ENCODE data around the gene BTF3. TPM values are rescaled to one million over a fixed set of nuclear protein-coding genes. Genes with fewer than 3 reads are reported as not detected.

Gene BTF3
- total and polyA plus RNA-seq, 9 of the 15 experiments (the other 6 are each of a cell fraction or from before 2014, with no cell fraction given), result 534 to 1,637 (median 848) TPM

- Histone ChIP-seq H3K27me3 (ENCODE audit: control insufficient read depth in 2 of 2, insufficient read depth in 2 of 2, low read length in 2 of 2) (no peaks in the 10 kb centered on the region), H4K20me1 (replicated peaks; ENCODE audit: control insufficient read depth, insufficient read depth, low read length) (no peaks in the 10 kb centered on the region), H3K4me2 (ENCODE audit: insufficient read depth, low read length) (no peak overlapping the region), H3K9me3 (replicated peaks; ENCODE audit: control insufficient read depth, insufficient read depth, low read depth, low read length) (no peaks in the 10 kb centered on the region), H3K4me1 (replicated peaks in 1 of 2; ENCODE audit: control insufficient read depth in 2 of 2, insufficient read depth in 2 of 2, low read length in 2 of 2) (peaks cover 12 to 31% of the 10 kb centered on the region in 2 experiments), H3K4me3 (no peak overlapping the region), H3K79me2 (ENCODE audit: control insufficient read depth, insufficient read depth, low read length) (no peaks in the 10 kb centered on the region), H3K9ac (ENCODE audit: insufficient read depth in 1 of 2, low read depth in 2 of 2, low read length in 2 of 2) (no peak overlapping the region), H3K36me3 (ENCODE audit: control insufficient read depth, insufficient read depth, low read length) (no peaks in the 10 kb centered on the region), H2AFZ (ENCODE audit: low read depth, low read length) (no peak overlapping the region), H3K9me1 (ENCODE audit: control insufficient read depth, insufficient read depth, low read length) (no peaks in the 10 kb centered on the region), H3K27ac (ENCODE audit: extremely low read depth, low read depth, low read length) (no peak overlapping the region)
- BruUV-seq (replicated peaks), result no TSS peak
- WGBS (ENCODE audit: insufficient coverage, low coverage, missing lambda C conversion rate), result 38% methylated on average over 1 of the region's 1 CpG
- FAIRE-seq (no peak), DNase-seq (ENCODE audit: extremely low read depth in 1 of 4, low spot score in 3 of 4) (no peak), ATAC-seq (no peak)
- POLR2A ChIA-PET, result no interaction called here
- in situ Hi-C loops (cut with MboI), result no loop called here
- CTCF ChIA-PET (ENCODE audit: low intra/inter-chr PET ratio), result no interaction called here
- intact Hi-C loops (cut with micrococcal nuclease), result no loop called here
- TF ChIP-seq EHMT2 (IDR thresholded peaks at IDR 0.05) (no peak), TSHZ1 (CRISPR knock-in tag; IDR thresholded peaks at IDR 0.05) (no peak), KLF1 (tag; IDR thresholded peaks at IDR 0.05) (no peak), ZNF444 (CRISPR knock-in tag; IDR thresholded peaks at IDR 0.05) (no peak), TFAM (CRISPR knock-in tag; conservative IDR thresholded peaks at IDR 0.05) (no peak), E2F6 (IDR thresholded peaks at IDR 0.05; ENCODE audit: borderline replicate concordance in 1 of 2, extremely low read depth in 1 of 2, insufficient read depth in 1 of 2, insufficient read length in 1 of 2, low read depth in 1 of 2, low read length in 1 of 2, poor library complexity in 1 of 2, severe bottlenecking in 1 of 2) (no peak), HMGXB4 (CRISPR knock-in tag; IDR thresholded peaks at IDR 0.05) (no peak), ZNF696 (CRISPR knock-in tag; conservative IDR thresholded peaks at IDR 0.05) (no peak), ZNF212 (CRISPR knock-in tag; IDR thresholded peaks at IDR 0.05) (no peak), NFATC3 (IDR thresholded peaks at IDR 0.05) (no peak), USF2 (CRISPR knock-in tag; IDR thresholded peaks at IDR 0.05) (no peak), ZNF780A (CRISPR knock-in tag; IDR thresholded peaks at IDR 0.05) (no peak), TCF15 (CRISPR knock-in tag; IDR thresholded peaks at IDR 0.05) (no peak), RB1 (IDR thresholded peaks at IDR 0.05; ENCODE audit: low read depth) (no peak), ESRRA (IDR thresholded peaks at IDR 0.05; ENCODE audit: borderline replicate concordance, low read depth) (no peak), ESRRB (CRISPR knock-in tag; IDR thresholded peaks at IDR 0.05; ENCODE audit: borderline replicate concordance) (no peak), ASH1L (IDR thresholded peaks at IDR 0.05; ENCODE audit: borderline replicate concordance, low read depth, partially characterized antibody) (no peak)
Measured at GRCh38 chr5:73484511-73484910, 13.7 kb upstream of the BTF3 start.
